Activated gamma-delta T cell treated with anti-CD3 and anti-CD28 coated beads, Interleukin-2, amount 50 U/mL, for 16 hours (primary cell): ENCODE results near the gene COLEC12.

ENCODE experiments used
- DNase-seq: peaks from one replicate; pipeline ENCODE4 v3.0.0-alpha.2; 2020; ENCODE audit warnings: low read depth

Gene COLEC12

DNA sequence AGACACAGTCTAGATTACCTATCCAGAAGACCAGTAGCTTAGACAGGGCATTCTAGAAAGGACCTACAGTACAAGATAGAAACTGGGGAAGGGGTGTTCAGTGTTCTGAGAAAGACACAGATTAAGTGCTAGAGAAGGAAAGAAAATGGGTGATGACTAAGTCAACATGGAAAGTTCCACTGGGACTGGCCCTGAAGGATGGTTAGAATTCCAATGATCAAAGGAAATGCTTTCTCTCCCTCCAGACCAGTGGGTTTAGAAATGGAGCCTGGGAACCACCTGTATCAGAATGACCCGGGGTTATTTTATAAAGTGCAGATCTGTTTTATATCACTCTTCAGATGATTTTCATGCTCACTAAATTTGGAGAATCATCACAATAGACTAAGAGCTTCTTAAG lies 5.8 kb upstream of the COLEC12 start:
- no peak for DNase-seq

DNA sequence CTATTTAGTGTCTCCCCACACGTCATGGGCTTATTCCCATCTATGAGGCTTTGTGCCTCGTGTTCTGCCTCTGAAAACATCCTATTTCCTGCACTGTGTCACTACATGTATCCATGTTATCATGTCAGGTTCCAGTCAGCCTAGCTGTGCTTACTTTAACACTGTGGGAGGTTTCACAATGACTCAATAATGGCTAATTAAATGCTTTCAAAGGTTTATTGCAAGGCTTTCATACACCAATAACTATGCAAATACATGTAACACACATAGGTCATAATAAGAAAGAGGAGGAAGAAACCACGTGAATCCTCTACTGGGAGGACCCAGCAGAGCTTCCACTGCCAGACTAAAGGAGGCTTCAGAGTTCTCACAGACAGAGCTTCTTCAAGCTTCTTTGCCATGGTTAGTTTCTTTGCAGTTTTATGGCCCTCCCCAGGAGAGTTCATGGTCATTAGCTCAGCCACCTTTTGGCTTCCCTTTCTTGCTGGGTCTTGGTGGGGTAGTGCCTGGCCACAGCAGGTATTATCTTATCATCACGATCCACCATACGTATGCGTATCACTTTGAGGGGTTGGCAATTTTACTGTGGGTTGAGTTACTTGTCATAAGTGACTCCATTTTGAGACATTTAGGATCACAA lies 5.1 kb upstream of the COLEC12 start:
- DNase-seq = no peak

GRCh38 chr18:501406-501714 lies 859 bp upstream of the COLEC12 start:
- no peak for DNase-seq

DNA sequence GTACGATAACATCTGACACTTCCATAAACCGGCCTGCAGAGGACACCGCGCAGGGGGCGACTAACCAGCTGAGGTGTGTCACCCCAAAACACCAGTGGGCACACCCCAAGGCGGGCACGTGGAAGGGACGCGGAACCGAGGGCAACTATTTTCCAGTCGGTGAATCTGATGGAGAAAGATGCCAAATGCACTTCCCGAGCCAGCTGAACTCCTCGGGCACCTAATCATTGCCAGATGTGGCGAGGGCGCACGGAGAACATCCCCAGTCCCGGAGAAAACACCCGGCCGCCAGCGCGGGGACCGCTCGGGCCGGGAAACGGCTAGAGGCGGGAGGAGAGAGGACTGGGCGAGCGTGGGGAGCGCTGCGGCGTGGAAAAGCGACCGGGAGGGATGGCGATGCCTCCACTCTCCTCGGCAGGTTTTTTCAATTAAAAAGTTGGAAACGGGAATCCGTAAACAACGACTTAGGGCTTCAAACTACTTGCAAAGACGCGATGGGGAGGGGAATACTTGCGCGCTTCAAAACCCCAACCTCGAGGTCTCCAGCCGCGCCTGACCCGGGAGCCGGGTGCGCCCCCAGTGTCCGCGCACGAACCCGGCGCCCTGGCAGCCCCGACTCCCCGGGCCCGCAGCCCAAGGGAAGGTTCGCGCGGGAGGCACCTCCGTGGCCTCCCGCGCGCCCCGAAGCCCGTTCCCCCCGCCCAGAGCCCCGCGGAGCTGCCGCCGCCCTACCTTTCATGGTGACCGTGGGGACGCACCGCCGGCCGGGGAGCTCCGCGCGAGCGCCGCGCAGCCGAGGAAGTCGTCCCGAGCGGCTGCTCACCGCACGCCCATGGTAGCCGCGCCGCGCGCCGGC lies 497 bp downstream of the COLEC12 start:
- no peak for DNase-seq

- DNase-seq = no peak
These were observed 1.3 kb downstream of the COLEC12 start for GRCh38 chr18:498931-499775.

- no peak for DNase-seq
These were observed 2.8 kb downstream of the COLEC12 start for GRCh38 chr18:497688-498087.

DNA sequence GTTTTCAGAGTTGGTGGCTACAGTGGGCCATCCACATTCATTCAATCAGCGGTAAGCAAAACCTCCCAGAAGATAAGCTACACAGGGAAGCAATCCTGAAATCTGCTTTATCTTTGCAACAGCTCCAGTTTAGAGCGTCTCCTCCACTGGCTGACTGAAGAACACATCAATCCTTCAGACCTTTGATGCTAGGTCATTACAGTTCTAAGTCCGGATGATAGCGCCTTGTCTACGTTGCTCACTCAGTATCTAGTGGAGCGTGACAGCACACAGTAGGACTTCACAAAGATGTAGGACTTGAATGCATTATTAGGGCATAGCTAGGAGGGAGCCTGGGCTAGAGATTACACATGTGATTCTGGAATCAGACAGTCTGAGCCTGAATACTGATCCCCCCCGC lies 5.0 kb downstream of the COLEC12 start:
- no peak for DNase-seq

- no peak for DNase-seq
These were observed 5.5 kb downstream of the COLEC12 start for GRCh38 chr18:495017-495416.

GRCh38 chr18:493986-494983 lies 6.2 kb downstream of the COLEC12 start:
- no peak for DNase-seq

DNA sequence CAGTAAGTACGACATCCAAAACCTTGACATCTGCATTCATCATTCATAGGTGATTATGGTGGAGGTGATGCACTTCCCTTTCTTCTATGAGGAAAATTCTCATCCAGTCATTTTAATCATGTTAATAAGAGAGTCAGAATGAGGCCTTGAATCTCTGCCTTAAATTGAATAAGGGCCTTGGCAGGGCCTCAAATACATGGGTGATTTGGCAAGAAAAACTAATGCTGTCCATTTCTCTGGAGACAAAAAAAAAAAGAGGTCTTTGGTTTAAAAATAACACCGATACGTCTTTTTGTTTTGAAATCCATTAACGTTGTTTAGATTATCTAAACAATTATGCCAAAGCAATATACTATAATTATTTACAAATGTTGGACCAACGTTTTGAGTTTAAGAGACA lies 8.1 kb downstream of the COLEC12 start:
- no peak for DNase-seq

DNA sequence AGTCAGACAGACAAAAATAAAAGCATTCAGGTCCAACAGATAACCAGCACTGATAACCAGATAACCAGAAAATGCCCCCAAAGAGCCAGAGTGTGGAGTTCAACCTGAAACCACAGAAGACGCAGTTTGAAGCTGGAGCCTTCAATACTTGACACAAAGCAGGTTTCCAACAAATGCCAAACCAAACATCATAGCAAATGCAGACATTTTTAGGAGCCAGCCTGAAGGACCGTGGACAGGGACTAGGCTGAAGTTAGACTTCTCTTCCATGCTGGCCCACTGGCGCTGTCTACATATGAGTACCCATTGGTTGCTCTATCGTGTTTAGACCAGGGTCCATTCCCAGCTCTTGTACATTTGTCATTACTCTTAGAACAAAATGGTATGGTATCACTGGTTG lies 9.9 kb downstream of the COLEC12 start:
- DNase-seq = no peak

DNA sequence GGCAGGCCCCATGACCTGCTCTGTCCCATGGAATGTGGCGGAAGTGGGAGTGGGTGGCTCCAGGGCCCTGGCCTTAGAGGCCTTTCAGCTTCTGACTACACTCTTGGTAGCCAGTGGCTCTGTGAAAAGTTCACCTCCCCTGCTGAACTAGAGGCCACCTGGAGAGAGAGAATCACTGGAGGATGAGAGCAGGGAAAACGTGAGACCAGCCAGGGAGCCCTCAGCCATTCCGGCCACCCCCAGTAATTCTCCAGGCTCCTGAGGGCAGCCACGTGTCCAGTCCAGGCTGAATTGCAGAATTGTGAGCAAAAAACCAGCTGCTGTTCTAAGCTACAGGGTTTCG lies 10.5 kb downstream of the COLEC12 start:
- no peak for DNase-seq

- DNase-seq = no peak
These were observed 11.1 kb downstream of the COLEC12 start for GRCh38 chr18:489244-490023.

GRCh38 chr18:486929-487740 lies 13.4 kb downstream of the COLEC12 start:
- no peak for DNase-seq

GRCh38 chr18:484749-485464 lies 15.6 kb downstream of the COLEC12 start:
- no peak for DNase-seq

DNA sequence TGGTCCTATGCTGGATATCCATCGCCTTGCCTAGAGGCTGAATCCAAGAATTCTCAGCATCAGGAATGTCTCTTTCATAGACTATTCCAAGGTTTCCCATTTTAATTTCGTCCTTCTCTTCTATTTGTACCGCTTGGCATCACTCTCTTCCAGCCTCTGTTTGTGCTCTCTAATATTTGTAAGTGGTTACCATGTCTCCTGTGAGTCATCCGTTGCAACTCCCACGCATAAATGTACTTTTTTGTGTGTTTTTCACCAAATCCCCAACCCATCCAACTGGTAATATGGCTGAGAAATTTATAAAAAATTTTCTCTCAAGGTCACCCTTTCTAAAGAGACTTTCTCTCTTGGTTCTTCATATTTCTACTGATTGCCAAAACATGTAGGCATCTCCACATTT lies 21.8 kb downstream of the COLEC12 start:
- no peak for DNase-seq

GRCh38 chr18:477565-477964 lies 22.9 kb downstream of the COLEC12 start:
- no peak for DNase-seq

GRCh38 chr18:476251-476664 lies 24.2 kb downstream of the COLEC12 start:
- DNase-seq = no peak
